ENCODE measurements around the gene NFATC1. TPM values are rescaled to one million over a fixed set of nuclear protein-coding genes. Genes with fewer than 3 reads are reported as not detected.

The NFATC1 gene
- total and polyA plus RNA-seq, 2 experiments from 2014 or later = 7.5 to 9.8 TPM

- H2AFZ ChIP-seq = peak overlapping the region; percentile 45
Measured at GRCh38 chr18:79484661-79485621, 89.2 kb downstream of the NFATC1 start.

DNA sequence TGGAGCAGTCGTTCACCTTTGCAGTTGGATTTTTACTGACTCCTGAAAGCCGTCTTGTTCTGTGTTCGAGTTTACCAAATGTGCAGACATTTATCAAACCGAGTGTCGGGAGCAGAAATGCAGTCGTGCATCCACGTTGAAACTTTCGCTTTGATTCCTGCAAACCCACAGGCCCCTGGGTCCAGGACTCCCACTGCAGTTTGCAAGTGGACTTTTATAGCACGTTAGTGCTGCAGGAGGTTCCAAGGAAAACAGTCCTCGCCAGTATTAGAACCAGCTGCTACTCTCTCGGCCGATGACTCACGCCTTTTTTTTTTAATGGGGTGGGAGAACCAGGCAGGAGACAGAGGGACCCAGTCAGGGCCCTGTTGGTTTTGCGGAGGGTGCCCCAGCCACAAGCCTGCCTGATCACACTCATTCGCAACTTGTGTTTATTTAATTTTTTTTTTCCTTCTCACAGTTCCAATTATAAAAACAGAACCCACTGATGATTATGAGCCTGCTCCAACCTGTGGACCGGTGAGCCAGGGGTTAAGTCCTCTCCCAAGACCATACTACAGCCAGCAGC, 90.1 kb downstream of the NFATC1 start:
- no peaks in the 10 kb centered on the region for H4K20me1 ChIP-seq (ENCODE audit: insufficient read depth)
- 10 to 11% methylated on average over 16 of the region's 16 CpGs for WGBS, 2 experiments (ENCODE audit: low coverage in 1 of 2, low lambda C conversion rate in 2 of 2, missing lambda C conversion rate in 2 of 2)

More at GRCh38 chr18:79484661-79485621, 89.2 kb downstream of the NFATC1 start:
- no peaks in the 10 kb centered on the region for H4K20me1 ChIP-seq (ENCODE audit: insufficient read depth)
- peaks cover 5% of the 10 kb centered on the region; the same call in 1 of the 2 replicates for H3F3A ChIP-seq (ENCODE audit: insufficient read depth)
- no peaks in the 10 kb centered on the region for H3K79me2 ChIP-seq (ENCODE audit: insufficient read depth)
- TF ChIP-seq EZH2phosphoT487 (IDR thresholded peaks at IDR 0.05; ENCODE audit: insufficient read depth, low read depth) (no peak), EZH2 (IDR thresholded peaks at IDR 0.05; ENCODE audit: insufficient read depth, poor library complexity, severe bottlenecking) (no peak)
- H3K9me2 ChIP-seq (ENCODE audit: insufficient read depth) = no peaks in the 10 kb centered on the region
- peak overlapping the region; percentile 89 for H3K9ac ChIP-seq
- H3K4me1 ChIP-seq (ENCODE audit: insufficient read depth) = peaks cover 13% of the 10 kb centered on the region
- no peaks in the 10 kb centered on the region for H3K9me3 ChIP-seq (ENCODE audit: low read depth)
- WGBS, 2 experiments (ENCODE audit: low coverage in 1 of 2, low lambda C conversion rate in 2 of 2, missing lambda C conversion rate in 2 of 2) = 28 to 46% methylated on average over 33 to 50 of the region's 50 CpGs
- no peaks in the 10 kb centered on the region for H3K27me3 ChIP-seq (replicated peaks; ENCODE audit: insufficient read depth)
- peak overlapping the region; percentile 64 for H3K4me3 ChIP-seq
- H3K27ac ChIP-seq = peak overlapping the region; percentile 94
- no peaks in the 10 kb centered on the region for H3K36me3 ChIP-seq (ENCODE audit: low read depth)
- peak; percentile 99 for DNase-seq
- in situ Hi-C loops (cut with MboI) = no loop called here
- peak overlapping the region; percentile 79 for H3K4me2 ChIP-seq (ENCODE audit: unreplicated experiment)

GRCh38 chr18:79486356-79487182, 90.8 kb downstream of the NFATC1 start:
- Histone ChIP-seq H3K27ac (peak overlapping the region; percentile 94), H3K4me2 (ENCODE audit: unreplicated experiment) (peak overlapping the region; percentile 79), H3K4me3 (0 out of 2 replicates have a peak overlapping the region, but pooled peaks have one; percentile 3), H3K27me3 (replicated peaks; ENCODE audit: insufficient read depth) (no peaks in the 10 kb centered on the region), H3K9ac (peak overlapping the region; percentile 89), H3F3A (ENCODE audit: insufficient read depth) (peaks cover 5% of the 10 kb centered on the region; the same call in 1 of the 2 replicates), H3K79me2 (ENCODE audit: insufficient read depth) (no peaks in the 10 kb centered on the region), H3K4me1 (ENCODE audit: insufficient read depth) (peaks cover 13% of the 10 kb centered on the region), H3K9me2 (ENCODE audit: insufficient read depth) (no peaks in the 10 kb centered on the region), H3K36me3 (ENCODE audit: low read depth) (no peaks in the 10 kb centered on the region), H4K20me1 (ENCODE audit: insufficient read depth) (no peaks in the 10 kb centered on the region), H2AFZ (no peak overlapping the region), H3K9me3 (ENCODE audit: low read depth) (no peaks in the 10 kb centered on the region)
- TF ChIP-seq EZH2 (IDR thresholded peaks at IDR 0.05; ENCODE audit: insufficient read depth, poor library complexity, severe bottlenecking) (no peak), EZH2phosphoT487 (IDR thresholded peaks at IDR 0.05; ENCODE audit: insufficient read depth, low read depth) (no peak)
- in situ Hi-C loops (cut with MboI) = no loop called here
- WGBS, 2 experiments (ENCODE audit: low coverage in 1 of 2, low lambda C conversion rate in 2 of 2, missing lambda C conversion rate in 2 of 2) = 81 to 83% methylated on average over 59 to 69 of the region's 69 CpGs
- no peak for DNase-seq

More for the DNA sequence above, 90.1 kb downstream of the NFATC1 start:
- no peak overlapping the region for H2AFZ ChIP-seq
- peak overlapping the region; percentile 94 for H3K27ac ChIP-seq
- no peaks in the 10 kb centered on the region for H3K9me3 ChIP-seq (ENCODE audit: low read depth)
- H3K4me1 ChIP-seq (ENCODE audit: insufficient read depth) = peaks cover 13% of the 10 kb centered on the region
- no peak for TF ChIP-seq EZH2phosphoT487 (IDR thresholded peaks at IDR 0.05; ENCODE audit: insufficient read depth, low read depth)
- TF ChIP-seq EZH2 (IDR thresholded peaks at IDR 0.05; ENCODE audit: insufficient read depth, poor library complexity, severe bottlenecking) = no peak
- H3K4me3 ChIP-seq = peak overlapping the region; percentile 64
- H3K27me3 ChIP-seq (replicated peaks; ENCODE audit: insufficient read depth) = no peaks in the 10 kb centered on the region
- peaks cover 5% of the 10 kb centered on the region; the same call in 1 of the 2 replicates for H3F3A ChIP-seq (ENCODE audit: insufficient read depth)
- DNase-seq = peak; percentile 95
- peak overlapping the region; percentile 89 for H3K9ac ChIP-seq
- no peaks in the 10 kb centered on the region for H3K79me2 ChIP-seq (ENCODE audit: insufficient read depth)
- in situ Hi-C loops (cut with MboI) = no loop called here
- H3K36me3 ChIP-seq (ENCODE audit: low read depth) = no peaks in the 10 kb centered on the region
- no peaks in the 10 kb centered on the region for H3K9me2 ChIP-seq (ENCODE audit: insufficient read depth)
- H3K4me2 ChIP-seq (ENCODE audit: unreplicated experiment) = peak overlapping the region; percentile 79
